Stimulated activated CD8-positive, alpha-beta memory T cell treated with anti-CD3 and anti-CD28 coated beads, Interleukin-4, amount 100 ng/mL, for 4 hours (primary cell): ENCODE data around the gene ANGEL1.
A peak's percentile ranks its signal among the peaks of the same experiment; 100 is the strongest.

ENCODE experiments used
- DNase-seq, 2 donors: peaks; one replicate each; pipeline ENCODE4 v3.0.0-alpha.2; 2020; ENCODE audit warnings: low read depth in 2 of 2, low spot score in 1 of 2

The ANGEL1 gene

GRCh38 chr14:76765461-76765931, 47.2 kb downstream of the ANGEL1 start:
- no peak for DNase-seq

GRCh38 chr14:76763096-76764041, 49.3 kb downstream of the ANGEL1 start:
- DNase-seq = no peak

DNA sequence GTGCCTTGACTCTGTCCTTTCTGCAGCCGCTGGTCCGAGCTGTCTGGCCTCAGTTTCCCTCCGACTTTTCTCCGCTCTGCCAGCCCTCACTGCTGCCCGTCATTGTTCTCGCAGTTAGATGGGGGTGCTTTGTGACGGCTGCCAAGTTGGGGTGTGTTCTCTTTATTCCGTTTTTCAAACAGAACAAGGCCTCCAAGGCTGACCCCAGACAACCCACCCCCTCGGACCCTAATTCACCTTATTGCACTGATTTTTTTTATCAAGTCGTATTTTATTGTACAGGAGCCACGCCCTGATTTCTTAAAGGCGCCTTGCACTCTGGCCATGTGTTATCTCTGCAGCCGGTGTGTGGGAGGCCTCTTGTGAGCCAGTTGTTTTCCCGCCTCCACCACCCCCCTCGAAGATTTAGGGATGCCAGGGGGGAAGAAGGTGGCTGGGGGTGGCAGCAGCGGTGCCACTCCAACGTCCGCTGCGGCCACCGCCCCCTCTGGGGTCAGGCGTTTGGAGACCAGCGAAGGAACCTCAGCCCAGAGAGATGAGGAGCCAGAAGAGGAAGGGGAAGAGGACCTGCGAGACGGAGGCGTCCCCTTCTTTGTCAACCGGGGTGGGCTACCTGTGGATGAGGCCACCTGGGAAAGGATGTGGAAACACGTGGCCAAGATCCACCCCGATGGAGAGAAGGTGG, 50.1 kb downstream of the ANGEL1 start:
- DNase-seq = no peak

- no peak for DNase-seq
Measured at GRCh38 chr14:76761960-76762410, 50.7 kb downstream of the ANGEL1 start.

DNA sequence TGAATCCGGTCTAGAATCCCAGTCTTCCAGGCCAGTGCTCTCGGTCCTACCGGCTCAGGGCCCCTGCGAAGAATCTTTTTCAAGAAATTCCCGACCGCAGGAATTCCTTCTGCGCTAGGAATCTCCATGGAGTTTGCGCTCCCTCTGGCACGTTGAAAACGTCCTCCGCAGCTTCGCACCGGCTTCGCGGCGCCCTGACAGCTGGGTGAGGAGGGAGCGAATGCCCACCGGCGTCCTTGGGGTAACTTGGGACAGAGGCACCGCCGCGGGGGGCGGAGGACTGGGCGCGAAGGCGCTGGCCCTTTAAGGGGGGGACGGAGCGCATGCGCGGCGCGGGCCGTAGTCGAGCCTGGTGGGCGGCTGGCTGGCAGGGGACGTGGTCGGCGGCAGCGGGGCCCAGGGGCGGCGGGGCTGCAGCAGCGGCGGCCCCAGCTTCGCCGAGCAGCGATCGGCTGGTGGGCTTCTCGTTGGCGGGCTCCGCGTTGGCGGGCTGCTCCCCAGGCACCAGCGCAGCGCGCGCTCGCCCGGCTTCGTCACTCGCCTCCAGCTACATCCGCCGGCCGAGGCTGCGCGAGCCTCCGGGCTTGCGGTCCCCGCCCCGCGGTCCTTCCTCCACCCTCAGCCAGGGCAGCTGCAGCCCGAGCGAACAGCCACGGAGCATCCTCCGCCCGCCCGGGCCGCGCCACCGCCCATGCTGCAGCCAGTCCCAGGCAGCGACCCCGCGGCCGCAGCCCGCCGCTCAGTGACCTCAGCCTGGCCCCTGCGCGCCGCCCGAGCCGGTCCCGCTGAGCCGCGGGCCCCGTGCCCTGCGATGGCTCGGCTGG, 51.3 kb downstream of the ANGEL1 start, which contains the start of gene VASH1:
Gene VASH1, plus strand, starts transcription at position 333 of the 824 bp plus-strand sequence. CDS start 1,354 bp downstream, outside the sequence.
- peak; percentile 8 to 31 for DNase-seq

DNA sequence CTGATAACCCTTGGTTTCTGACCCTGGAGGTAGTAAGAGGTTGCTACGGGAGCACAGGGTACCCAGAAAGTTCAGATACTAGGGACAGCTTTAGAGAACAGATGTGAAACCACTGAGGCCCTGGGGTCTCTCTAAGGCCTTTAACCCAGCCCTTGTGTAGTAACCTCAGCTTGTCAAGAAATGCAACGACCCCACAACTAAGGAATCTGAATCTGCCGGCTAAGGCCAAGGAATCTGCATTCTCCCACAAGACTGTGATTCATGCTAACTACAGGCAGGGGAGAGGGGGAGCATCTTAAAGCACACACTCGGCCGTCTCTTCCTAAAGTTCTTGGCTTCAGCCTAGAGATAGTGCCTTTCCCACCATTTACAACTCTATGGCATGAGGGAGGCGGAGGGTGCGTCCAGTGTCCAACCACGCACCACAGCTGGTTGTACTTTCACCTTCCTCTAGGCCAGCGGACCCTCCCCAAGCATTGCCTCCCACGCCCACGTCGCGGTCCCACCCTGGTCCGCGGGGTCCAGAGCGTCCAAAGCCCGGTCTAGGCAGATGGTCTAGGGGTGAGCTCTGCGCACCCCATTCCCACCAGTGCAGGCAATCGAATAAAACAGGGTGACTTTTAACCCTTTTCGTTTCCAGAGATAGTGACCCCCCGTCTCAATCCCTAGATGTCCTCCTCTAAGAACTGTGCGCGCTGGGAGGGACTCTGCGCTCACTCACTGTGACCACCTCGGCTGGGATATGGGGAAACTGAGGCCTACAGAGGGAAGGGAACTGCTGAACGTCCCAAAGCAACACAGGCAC, 52.1 kb downstream of the ANGEL1 start:
- DNase-seq = no peak

GRCh38 chr14:76759589-76759988, 53.1 kb downstream of the ANGEL1 start:
- no peak for DNase-seq

- DNase-seq = no peak
Measured at GRCh38 chr14:76756371-76756750, 56.3 kb downstream of the ANGEL1 start.

DNA sequence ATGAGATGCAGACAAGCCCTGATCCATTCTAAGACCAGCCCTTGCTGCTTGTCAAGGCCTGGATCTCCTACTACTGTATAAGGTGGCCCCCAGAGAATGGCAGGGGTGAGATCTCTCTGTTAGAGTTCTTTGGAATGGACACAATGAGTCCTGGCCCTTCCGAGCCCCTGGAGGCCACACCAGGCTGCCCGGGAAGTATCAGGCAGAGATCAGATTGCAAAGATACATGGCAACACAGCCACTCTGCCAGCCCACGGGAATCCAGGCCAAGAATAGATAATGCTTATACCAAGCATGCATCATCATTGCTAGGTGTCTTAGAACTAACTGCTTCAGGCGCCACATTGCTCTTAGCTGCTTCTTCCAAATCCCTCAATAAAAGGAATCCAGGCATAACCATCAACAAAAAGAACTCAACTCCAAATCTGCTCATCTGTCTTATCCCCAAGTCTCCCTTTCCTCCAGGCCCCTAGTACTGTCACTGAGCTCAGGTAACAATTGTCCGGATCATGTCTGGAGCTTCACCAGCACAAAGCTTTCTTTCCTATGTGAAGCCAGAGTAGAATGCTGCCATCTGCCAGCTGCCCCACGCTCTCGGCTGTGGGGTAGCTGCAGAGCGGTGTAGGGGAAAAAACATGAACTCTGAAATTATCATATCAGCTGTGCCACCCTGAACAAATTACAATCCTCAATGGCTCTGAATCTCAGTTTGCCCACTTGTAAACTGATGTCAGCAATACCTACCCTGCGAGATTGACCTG, 56.9 kb downstream of the ANGEL1 start:
- DNase-seq = no peak

GRCh38 chr14:76754586-76754985, 58.1 kb downstream of the ANGEL1 start:
- DNase-seq = no peak

GRCh38 chr14:76753541-76754198, 59.0 kb downstream of the ANGEL1 start:
- DNase-seq = no peak

GRCh38 chr14:76752744-76753143, 59.9 kb downstream of the ANGEL1 start:
- DNase-seq = no peak

- DNase-seq = no peak
Measured at GRCh38 chr14:76742966-76743365, 69.7 kb downstream of the ANGEL1 start.

GRCh38 chr14:76742185-76742584, 70.5 kb downstream of the ANGEL1 start:
- no peak for DNase-seq

- no peak for DNase-seq
Measured at GRCh38 chr14:76741074-76741473, 71.6 kb downstream of the ANGEL1 start.
